ENCODE data around the gene RAB34. TPM values are rescaled to one million over a fixed set of nuclear protein-coding genes. Genes with fewer than 3 reads are reported as not detected.

RAB34 gene
- total RNA-seq, 4 donors from 2014 or later, result 27.6 to 98.0 (median 65.1) TPM

- H3K36me3 ChIP-seq, result peaks cover 7 to 24% (median 22%) of the 10 kb centered on the region in 3 donors
- TF ChIP-seq POLR2A (IDR thresholded peaks at IDR 0.05) (no peak), CTCF (IDR thresholded peaks at IDR 0.05) (no peak)
- H3K4me1 ChIP-seq, result peaks cover 59 to 96% (median 66%) of the 10 kb centered on the region in 3 donors
- 55 to 60% methylated on average over 1 to 3 of the region's 4 CpGs for WGBS, 2 donors
- H3K4me3 ChIP-seq, result peak overlapping the region; percentile 56 to 97 (median 64)
- DNase-seq, result no peak
- intact Hi-C loops (cut with DNase I), result no loop called here
- no peaks in the 10 kb centered on the region for H3K9me3 ChIP-seq
- peak overlapping the region; percentile 94 to 99 (median 98) for H3K27ac ChIP-seq
- H3K27me3 ChIP-seq, result no peaks in the 10 kb centered on the region
Observed at GRCh38 chr17:28745786-28746411, 28.2 kb upstream of the RAB34 start.

GRCh38 chr17:28744972-28745785, 27.5 kb upstream of the RAB34 start:
- 1 to 3% methylated on average over 23 to 29 of the region's 31 CpGs for WGBS, 2 donors
- Histone ChIP-seq H3K27ac (peak overlapping the region; percentile 94 to 99 (median 98)), H3K4me1 (peaks cover 53 to 93% (median 61%) of the 10 kb centered on the region in 3 donors), H3K9me3 (no peaks in the 10 kb centered on the region), H3K4me3 (peak overlapping the region; percentile 56 to 97 (median 64)), H3K27me3 (no peaks in the 10 kb centered on the region), H3K36me3 (peaks cover 7 to 24% (median 22%) of the 10 kb centered on the region in 3 donors)
- DNase-seq, result no peak
- TF ChIP-seq POLR2A (IDR thresholded peaks at IDR 0.05), result peak in 1 of 4 donors; percentile 26
- TF ChIP-seq CTCF (IDR thresholded peaks at IDR 0.05), result no peak
- intact Hi-C loops (cut with DNase I), result no loop called here

GRCh38 chr17:28744104-28744971, 26.7 kb upstream of the RAB34 start:
- Histone ChIP-seq H3K4me1 (peaks cover 46 to 85% (median 54%) of the 10 kb centered on the region in 3 donors), H3K27ac (peak overlapping the region; percentile 94 to 99 (median 98)), H3K9me3 (no peaks in the 10 kb centered on the region), H3K36me3 (peaks cover 7 to 21% (median 17%) of the 10 kb centered on the region in 3 donors), H3K4me3 (peak overlapping the region; percentile 56 to 97 (median 64)), H3K27me3 (no peaks in the 10 kb centered on the region)
- TF ChIP-seq CTCF (IDR thresholded peaks at IDR 0.05) (no peak), POLR2A (IDR thresholded peaks at IDR 0.05) (no peak)
- intact Hi-C loops (cut with DNase I), result no loop called here
- DNase-seq, result no peak
- 1% methylated on average over 22 of the region's 61 CpGs; no CpG with 5 or more reads in 1 of the 2 donors for WGBS, 2 donors

GRCh38 chr17:28743243-28744103, 25.8 kb upstream of the RAB34 start, which contains the start of gene TRAF4:
Gene TRAF4 (plus strand): TSS chr17:28744011. CDS start chr17:28744113, 102 bp downstream.
- Histone ChIP-seq H3K27me3 (no peaks in the 10 kb centered on the region), H3K27ac (peak within 1 kb of the TSS; percentile 94 to 99 (median 98)), H3K9me3 (no peaks in the 10 kb centered on the region), H3K4me1 (peaks cover 38 to 82% (median 52%) of the 10 kb centered on the region in 3 donors), H3K4me3 (peak within 1 kb of the TSS; percentile 56 to 97 (median 64)), H3K36me3 (peaks cover 7 to 12% (median 8%) of the 10 kb centered on the region in 3 donors)
- intact Hi-C loops (cut with DNase I), result no loop called here
- peak in 3 of 4 donors; percentile 90 to 96 (median 94) for TF ChIP-seq POLR2A (IDR thresholded peaks at IDR 0.05)
- TF ChIP-seq CTCF (IDR thresholded peaks at IDR 0.05), result peak in 4 of 6 experiments; percentile 10 to 54 (median 45)
- no peak for DNase-seq
- 0 to 4% methylated on average over 3 to 18 of the region's 70 CpGs for WGBS, 2 donors

All from esophagus squamous epithelium (tissue), 5 donors.